PC-3 (cell line): Measurements from ENCODE around the gene DIP2A.

ENCODE experiments used
- CTCF ChIP-seq: fragments of 300-600 bp; sonication (generic); conservative IDR thresholded peaks from 2 replicates; pipeline ENCODE4 v1.5.1; 2017; ENCODE audit warnings: antibody characterized with exemption, low read depth, mild to moderate bottlenecking, low read length
- EZH2 ChIP-seq: fragments of 300-600 bp; sonication (generic); IDR thresholded peaks from one replicate; pipeline ENCODE4 v1.6.1; 2017; ENCODE audit warnings: antibody characterized with exemption, mild to moderate bottlenecking, low read length; ENCODE audit not compliant: unreplicated experiment
- EZH2phosphoT487 ChIP-seq: fragments of 300-600 bp; sonication (generic); IDR thresholded peaks from 2 replicates; pipeline ENCODE4 v1.6.1; 2018; ENCODE audit warnings: mild to moderate bottlenecking, antibody characterized with exemption, low read length, borderline replicate concordance

GRCh38 chr21:46458315-46459023 is at the start of gene DIP2A:
- no peak for TF ChIP-seq CTCF
- TF ChIP-seq EZH2 = no peak
- no peak for TF ChIP-seq EZH2phosphoT487
